IMR-90 (cell line): ENCODE data around the gene ACOT7. TPM values are rescaled to one million over a fixed set of nuclear protein-coding genes. Genes with fewer than 3 reads are reported as not detected.

Experiments used
- ATAC-seq: fragments of 200-7000 bp; cut with Tn5 transposase; 2 replicates; pipeline ENCODE4 v1.9.1; 2020; ENCODE audit warnings: low read depth, mild to moderate bottlenecking, moderate library complexity
- BruUV-seq: library from RNA; stranded (reverse); fragments of 400-500 nt; replicated peaks from 2 replicates; lab custom pipeline; 2021; lab: Mats Ljungman, UMichigan
- CTCF ChIA-PET: fragments of 300-600 bp; formaldehyde crosslinking; extraction: SDS; loops from one replicate; lab custom pipeline; 2021; ENCODE audit warnings: antibody characterized with exemption; lab: Yijun Ruan, JAX
- POLR2A ChIA-PET: fragments of 300-600 bp; sonication (Branson Sonifier 250); formaldehyde crosslinking; loops from one replicate; lab custom pipeline; 2022; ENCODE audit warnings: antibody characterized with exemption; ENCODE audit not compliant: unreplicated experiment; lab: Charles Lee
- DNase-seq: peaks from one replicate; pipeline ENCODE4 v3.0.0; 2013
- H2AFZ ChIP-seq: replicated peaks from 2 replicates; pipeline ENCODE3; 2013; ENCODE audit warnings: low read length, mild to moderate bottlenecking; ENCODE audit not compliant: poor library complexity
- H2AK5ac ChIP-seq: 2 replicates; pipeline ENCODE4 v1.6.1; 2013; ENCODE audit warnings: low read depth, low read length, inconsistent platforms
- H2AK9ac ChIP-seq: replicated peaks from 2 replicates; pipeline ENCODE3; 2013; ENCODE audit warnings: mild to moderate bottlenecking, low read depth, low read length, moderate library complexity; ENCODE audit not compliant: poor library complexity
- H2BK120ac ChIP-seq: 2 replicates; pipeline ENCODE4 v1.6.1; 2013; ENCODE audit warnings: low read depth, low read length, inconsistent platforms
- H2BK15ac ChIP-seq: 3 replicates; pipeline ENCODE4 v1.6.1; 2013; ENCODE audit warnings: low read depth, low read length, inconsistent platforms
- H2BK20ac ChIP-seq: 2 replicates; pipeline ENCODE4 v1.6.1; 2013; ENCODE audit warnings: low read depth, mild to moderate bottlenecking, inconsistent platforms, low read length, moderate library complexity
- H2BK5ac ChIP-seq: 2 replicates; pipeline ENCODE4 v1.6.1; 2013; ENCODE audit warnings: mild to moderate bottlenecking, low read depth, low read length, inconsistent platforms; ENCODE audit not compliant: poor library complexity, severe bottlenecking
- H3K14ac ChIP-seq: replicated peaks from 2 replicates; pipeline ENCODE4 v1.6.1; 2013; ENCODE audit warnings: low read depth, low read length, inconsistent platforms
- H3K18ac ChIP-seq: 2 replicates; pipeline ENCODE4 v1.6.1; 2013; ENCODE audit warnings: low read depth, low read length, control low read depth
- H3K23ac ChIP-seq: 2 replicates; pipeline ENCODE4 v1.6.1; 2013; ENCODE audit warnings: low read depth, low read length, inconsistent platforms
- H3K27ac ChIP-seq: 2 replicates; pipeline ENCODE4 v1.5.1; 2013; ENCODE audit warnings: mild to moderate bottlenecking, control low read depth, low read length; ENCODE audit not compliant: insufficient read depth
- H3K27me3 ChIP-seq: 2 replicates; pipeline ENCODE4 v1.6.1; 2013; ENCODE audit warnings: low read length; ENCODE audit not compliant: control insufficient read depth, insufficient read depth
- H3K36me3 ChIP-seq: 2 replicates; pipeline ENCODE4 v1.6.1; 2013; ENCODE audit warnings: low read length, mixed read lengths; ENCODE audit not compliant: control insufficient read depth, insufficient read depth
- H3K4ac ChIP-seq: 2 replicates; pipeline ENCODE4 v1.6.1; 2013; ENCODE audit warnings: low read depth, low read length, inconsistent platforms
- H3K4me1 ChIP-seq: 2 replicates; pipeline ENCODE4 v1.6.1; 2013; ENCODE audit warnings: low read length, mixed read lengths; ENCODE audit not compliant: control insufficient read depth, insufficient read depth
- H3K4me2 ChIP-seq: 2 replicates; pipeline ENCODE4 v1.6.1; 2013; ENCODE audit warnings: low read depth, mild to moderate bottlenecking, control low read depth, low read length, moderate library complexity
- H3K4me3 ChIP-seq: 2 replicates; pipeline ENCODE4 v1.5.1; 2013; ENCODE audit warnings: low read depth, mild to moderate bottlenecking, control low read depth, low read length, moderate library complexity; ENCODE audit not compliant: insufficient read depth
- H3K56ac ChIP-seq: 2 replicates; pipeline ENCODE4 v1.6.1; 2013; ENCODE audit warnings: low read length, inconsistent platforms; ENCODE audit not compliant: insufficient read depth; ENCODE audit errors: extremely low read depth
- H3K79me1 ChIP-seq, 2 experiments: 2 replicates each; pipeline ENCODE4 v1.6.1; 2013; ENCODE audit warnings: low read length in 2 of 2, inconsistent platforms in 1 of 2, low read depth in 1 of 2
- H3K9ac ChIP-seq: 2 replicates; pipeline ENCODE4 v1.6.1; 2013; ENCODE audit warnings: low read depth, low read length, control low read depth
- H3K9me1 ChIP-seq: 2 replicates; pipeline ENCODE4 v1.6.1; 2013; ENCODE audit warnings: low read length, inconsistent platforms; ENCODE audit not compliant: insufficient read depth
- H3K9me3 ChIP-seq: 2 replicates; pipeline ENCODE4 v1.6.1; 2013; ENCODE audit warnings: low read length; ENCODE audit not compliant: control insufficient read depth, insufficient read depth
- H4K20me1 ChIP-seq: 2 replicates; pipeline ENCODE4 v1.6.1; 2013; ENCODE audit warnings: low read length, inconsistent platforms; ENCODE audit not compliant: insufficient read depth
- H4K5ac ChIP-seq: 2 replicates; pipeline ENCODE4 v1.6.1; 2013; ENCODE audit warnings: mild to moderate bottlenecking, low read depth, low read length, control low read depth
- H4K8ac ChIP-seq, 2 experiments: 2 replicates each; pipeline ENCODE4 v1.6.1; 2013; ENCODE audit warnings: low read depth in 2 of 2, low read length in 2 of 2, control low read depth in 1 of 2, inconsistent platforms in 1 of 2
- H4K91ac ChIP-seq: 2 replicates; pipeline ENCODE4 v1.6.1; 2013; ENCODE audit warnings: low read depth, low read length, inconsistent platforms; ENCODE audit not compliant: insufficient read depth
- CEBPB ChIP-seq: IDR thresholded peaks from 2 replicates; pipeline ENCODE4 v1.6.1; 2012; ENCODE audit warnings: low read depth, low read length, improper control_type of control experiment
- CHD1 ChIP-seq: IDR thresholded peaks from 2 replicates; pipeline ENCODE4 v1.6.1; 2012; ENCODE audit warnings: low read depth, low read length, improper control_type of control experiment
- MAZ ChIP-seq: IDR thresholded peaks from 2 replicates; pipeline ENCODE4 v1.6.1; 2012; ENCODE audit warnings: low read depth, mild to moderate bottlenecking, low read length, improper control_type of control experiment, moderate library complexity, borderline replicate concordance
- MXI1 ChIP-seq: IDR thresholded peaks from 2 replicates; pipeline ENCODE4 v1.6.1; 2012; ENCODE audit warnings: low read depth, mild to moderate bottlenecking, low read length, moderate library complexity, borderline replicate concordance
- POLR2A ChIP-seq: IDR thresholded peaks from 2 replicates; pipeline ENCODE4 v1.6.1; 2012; ENCODE audit warnings: mild to moderate bottlenecking, low read depth, low read length
- RCOR1 ChIP-seq: IDR thresholded peaks from 2 replicates; pipeline ENCODE4 v1.6.1; 2012; ENCODE audit warnings: mild to moderate bottlenecking, low read length, improper control_type of control experiment; ENCODE audit not compliant: insufficient replicate concordance
- RFX5 ChIP-seq: IDR thresholded peaks from 2 replicates; pipeline ENCODE4 v1.8.0; 2012; ENCODE audit warnings: low read depth, mild to moderate bottlenecking, low read length, moderate library complexity
- WGBS, 2 experiments: methylation state at CpG; one replicate each; pipeline versions ENCODE4 v1.1.5 to v1.1.7; 2013; ENCODE audit warnings: missing lambda C conversion rate in 2 of 2; ENCODE audit not compliant: insufficient read length in 1 of 2; ENCODE audit errors: extremely low coverage in 2 of 2; 5-methylcytosine and 5-hydroxymethylcytosine counted together
- dilution Hi-C: fragments of 300-500 bp; cut with HindIII; formaldehyde crosslinking; loops from one replicate; pipeline ENCODE4 v1.14.3; 2018; ENCODE audit warnings: low sequenced_read_pairs; ENCODE audit not compliant: unreplicated experiment
- in situ Hi-C: fragments of 300-500 bp; cut with MboI; formaldehyde crosslinking; loops from 3 replicates; pipeline ENCODE4 v1.14.3; 2019; ENCODE audit warnings: low sequenced_read_pairs, inconsistent platforms, mixed read lengths
- intact Hi-C: fragments of 100-400 bp; cut with micrococcal nuclease; formaldehyde crosslinking; loops from 2 replicates; pipeline ENCODE4 v1.10.0; 2022
- polyA plus RNA-seq, 3 experiments: library from polyadenylated mRNA; depleted of rRNA; stranded (reverse); fragments of >200 nt; gene quantifications; 2 replicates each; pipeline ENCODE4 v1.2.3, GENCODE V29; 2012; ENCODE audit warnings: low replicate concordance in 1 of 3
- total RNA-seq: library from RNA; depleted of rRNA; stranded (reverse); fragments of >200 nt; gene quantifications from 2 replicates; pipeline ENCODE4 v1.2.3, GENCODE V29; 2012
- TF ChIP-seq, protein P1 (sequence below): fragments of 150-350 bp; IDR thresholded peaks from 2 replicates; pipeline ENCODE4 v1.6.1; 2016; ENCODE audit warnings: low read depth, mild to moderate bottlenecking, low read length, moderate library complexity, borderline replicate concordance

Gene ACOT7
- total and polyA plus RNA-seq, 2 of the 4 experiments (the other 2 are of a cell fraction) = 51.6 to 242 TPM

GRCh38 chr1:6299557-6300165 lies 93.9 kb downstream of the ACOT7 start:
- POLR2A ChIA-PET = no interaction called here
- in situ Hi-C loops = no loop called here
- H2AK5ac ChIP-seq = no peak overlapping the region

More at GRCh38 chr1:6299557-6300165, 93.9 kb downstream of the ACOT7 start:
- no peak overlapping the region for H3K14ac ChIP-seq
- no peak overlapping the region for H3K18ac ChIP-seq
- H3K4ac ChIP-seq = no peak overlapping the region
- no peak overlapping the region for H3K56ac ChIP-seq
- no peaks in the 10 kb centered on the region for H3K36me3 ChIP-seq
- H3K27me3 ChIP-seq = no peaks in the 10 kb centered on the region
- intact Hi-C loops (no loop called here), dilution Hi-C loops (no loop called here)
- DNase-seq (no peak), ATAC-seq (no peak)
- H2BK15ac ChIP-seq = no peak overlapping the region
- no peak overlapping the region for H3K4me2 ChIP-seq
- no peak overlapping the region for H2BK5ac ChIP-seq
- H3K4me3 ChIP-seq = no peak overlapping the region
- H4K91ac ChIP-seq = no peak overlapping the region
- H2AK9ac ChIP-seq = peak overlapping the region; percentile 65
- no peak overlapping the region for H2BK20ac ChIP-seq
- H4K20me1 ChIP-seq = no peaks in the 10 kb centered on the region; the same call in 1 of the 2 replicates
- no peak overlapping the region for H2BK120ac ChIP-seq
- H2AFZ ChIP-seq = no peak overlapping the region
- no peak for TF ChIP-seq POLR2A
- TF ChIP-seq CHD1 = no peak
- no peak for TF ChIP-seq MXI1
- no peak for TF ChIP-seq RFX5
- no peak for TF ChIP-seq CEBPB
- no peak for TF ChIP-seq RCOR1
- TF ChIP-seq, protein P1, sequence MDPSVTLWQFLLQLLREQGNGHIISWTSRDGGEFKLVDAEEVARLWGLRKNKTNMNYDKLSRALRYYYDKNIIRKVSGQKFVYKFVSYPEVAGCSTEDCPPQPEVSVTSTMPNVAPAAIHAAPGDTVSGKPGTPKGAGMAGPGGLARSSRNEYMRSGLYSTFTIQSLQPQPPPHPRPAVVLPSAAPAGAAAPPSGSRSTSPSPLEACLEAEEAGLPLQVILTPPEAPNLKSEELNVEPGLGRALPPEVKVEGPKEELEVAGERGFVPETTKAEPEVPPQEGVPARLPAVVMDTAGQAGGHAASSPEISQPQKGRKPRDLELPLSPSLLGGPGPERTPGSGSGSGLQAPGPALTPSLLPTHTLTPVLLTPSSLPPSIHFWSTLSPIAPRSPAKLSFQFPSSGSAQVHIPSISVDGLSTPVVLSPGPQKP = no peak
- TF ChIP-seq MAZ = no peak
- no peak overlapping the region for H3K27ac ChIP-seq
- CTCF ChIA-PET = no interaction called here
- H4K8ac ChIP-seq = no peak overlapping the region
- BruUV-seq = no TSS peak
- WGBS, 2 experiments = 88% methylated on average over 5 of the region's 15 CpGs; no CpG with 5 or more reads in 1 of the 2 experiments
- no peaks in the 10 kb centered on the region for H3K4me1 ChIP-seq
- no peak overlapping the region for H4K5ac ChIP-seq
- H3K9ac ChIP-seq = no peak overlapping the region
- no peaks in the 10 kb centered on the region for H3K9me3 ChIP-seq
- no peak overlapping the region for H3K23ac ChIP-seq
- peaks cover 4 to 18% of the 10 kb centered on the region in 2 experiments; a peak in 3 of 4 replicates for H3K79me1 ChIP-seq
- H3K9me1 ChIP-seq = peaks cover 7% of the 10 kb centered on the region; the same call in 1 of the 2 replicates
